NCI-H1694 treated with DMSO at 0.1 percent for 48 hours (cell line): Measurements from ENCODE around the gene ARPC1A.
A peak's percentile ranks its signal among the peaks of the same experiment; 100 is the strongest.
"Not testable (repeated sequence)": the region's sequence is repeated elsewhere in the genome, so short reads cannot be mapped to it uniquely, and the experiment has no call there.

Experiments
- DNase-seq: peaks from one replicate; lab custom pipeline; 2025; lab: John Stamatoyannopoulos, UW

The ARPC1A gene

GRCh38 chr7:99322659-99323058 is 3.0 kb upstream of the ARPC1A start:
- not testable (repeated sequence) for DNase-seq

GRCh38 chr7:99324559-99324958 is 1.1 kb upstream of the ARPC1A start:
- DNase-seq: no peak

GRCh38 chr7:99325001-99325493 is 651 bp upstream of the ARPC1A start:
- no peak for DNase-seq

GRCh38 chr7:99326408-99326782 is 697 bp downstream of the ARPC1A start:
- no peak for DNase-seq

GRCh38 chr7:99330314-99330961 is 4.7 kb downstream of the ARPC1A start:
- DNase-seq: peak; percentile 6

GRCh38 chr7:99331002-99331401 is 5.3 kb downstream of the ARPC1A start:
- no peak for DNase-seq

- DNase-seq: no peak
These were observed 13.9 kb downstream of the ARPC1A start for GRCh38 chr7:99339595-99339994.

GRCh38 chr7:99340659-99341058 is 15.0 kb downstream of the ARPC1A start:
- no peak for DNase-seq

GRCh38 chr7:99344061-99344647 is 18.5 kb downstream of the ARPC1A start:
- no peak for DNase-seq

GRCh38 chr7:99350641-99351040 is 24.9 kb downstream of the ARPC1A start:
- DNase-seq: not testable (repeated sequence)

- no peak for DNase-seq
These were observed 26.5 kb downstream of the ARPC1A start for GRCh38 chr7:99352247-99352646.

- no peak for DNase-seq
These were observed 29.4 kb downstream of the ARPC1A start for GRCh38 chr7:99355098-99355497.

- no peak for DNase-seq
These were observed 32.2 kb downstream of the ARPC1A start for GRCh38 chr7:99357701-99358490.

GRCh38 chr7:99358521-99358920 is 32.8 kb downstream of the ARPC1A start:
- not testable (repeated sequence) for DNase-seq

GRCh38 chr7:99359465-99360154 is 33.9 kb downstream of the ARPC1A start:
- DNase-seq: no peak

GRCh38 chr7:99362801-99363200 is 37.1 kb downstream of the ARPC1A start:
- no peak for DNase-seq

GRCh38 chr7:99363286-99363685 is 37.6 kb downstream of the ARPC1A start:
- no peak for DNase-seq

GRCh38 chr7:99365318-99366141 is 39.8 kb downstream of the ARPC1A start:
- DNase-seq: no peak

- DNase-seq: no peak
These were observed 40.9 kb downstream of the ARPC1A start for GRCh38 chr7:99366646-99367045.

- no peak for DNase-seq
These were observed 43.2 kb downstream of the ARPC1A start for GRCh38 chr7:99368750-99369389.

- no peak for DNase-seq
These were observed 44.2 kb downstream of the ARPC1A start for GRCh38 chr7:99369767-99370391.
